HFF-Myc (cell line): ENCODE results near the gene TTC23.

Source experiments
- DNase-seq: peaks from one replicate; pipeline ENCODE4 v3.0.0-alpha.2; 2011; ENCODE audit warnings: low read depth; ENCODE audit errors: extremely low read depth
- H3K4me3 ChIP-seq: replicated peaks from 2 replicates; pipeline ENCODE4 v1.5.1; 2011; ENCODE audit warnings: low read depth, mild to moderate bottlenecking, control low read depth, low read length
- CTCF ChIP-seq: IDR thresholded peaks from 2 replicates; pipeline ENCODE4 v1.5.1; 2012; ENCODE audit warnings: mild to moderate bottlenecking, low read depth, low read length, control low read depth; ENCODE audit errors: missing control alignments

The TTC23 gene

DNA sequence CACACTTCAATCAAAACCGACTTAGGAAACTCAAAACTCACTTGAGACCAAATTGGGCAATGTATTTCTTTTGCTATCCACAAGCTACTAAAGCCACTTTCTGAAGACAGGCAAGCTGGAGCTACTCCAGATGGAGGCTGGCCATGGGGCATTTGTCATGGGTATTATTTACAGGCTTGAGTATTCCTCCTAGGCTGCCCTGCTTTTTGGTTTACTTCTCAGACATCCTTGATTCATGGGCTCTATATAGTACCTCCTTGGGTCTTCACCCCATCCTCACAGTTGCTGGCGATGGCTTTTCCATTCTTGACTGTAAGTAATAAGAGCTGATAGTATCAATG is 163.1 kb downstream of the TTC23 start:
- no peak for DNase-seq
- no peak for TF ChIP-seq CTCF
- no peak overlapping the region for H3K4me3 ChIP-seq
